Amniotic stem cell (primary cell): ENCODE data around the gene ENDOG.
"Not testable (repeated sequence)": the region's sequence is repeated elsewhere in the genome, so short reads cannot be mapped to it uniquely, and the experiment has no call there.

Experiments
- DNase-seq: peaks from one replicate; lab custom pipeline; 2025; lab: John Stamatoyannopoulos, UW

ENDOG gene

DNA sequence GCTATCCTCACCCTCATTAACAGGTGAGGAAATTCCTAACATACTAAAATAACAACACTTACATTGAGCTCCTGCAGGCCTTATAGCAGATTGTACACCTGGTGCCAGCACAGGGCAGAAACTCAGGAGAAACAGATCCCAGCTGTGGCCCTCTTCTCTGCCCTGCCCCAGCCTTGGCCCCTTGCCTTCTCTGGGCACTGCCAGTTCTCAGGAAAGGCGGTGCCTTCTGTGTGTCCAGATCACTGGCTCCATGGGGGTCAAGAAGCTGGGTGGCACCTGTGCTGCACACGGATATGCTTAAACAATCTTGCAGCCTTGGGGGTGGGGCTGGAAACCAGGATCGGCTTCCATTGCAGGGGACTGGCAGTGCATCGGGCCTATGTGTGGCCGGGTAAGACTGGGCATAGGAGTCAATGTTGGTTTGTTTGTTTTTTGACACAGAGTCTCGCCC is 44.1 kb downstream of the ENDOG start:
- DNase-seq: no peak

GRCh38 chr9:128863647-128864046 is 45.3 kb downstream of the ENDOG start:
- no peak for DNase-seq

DNA sequence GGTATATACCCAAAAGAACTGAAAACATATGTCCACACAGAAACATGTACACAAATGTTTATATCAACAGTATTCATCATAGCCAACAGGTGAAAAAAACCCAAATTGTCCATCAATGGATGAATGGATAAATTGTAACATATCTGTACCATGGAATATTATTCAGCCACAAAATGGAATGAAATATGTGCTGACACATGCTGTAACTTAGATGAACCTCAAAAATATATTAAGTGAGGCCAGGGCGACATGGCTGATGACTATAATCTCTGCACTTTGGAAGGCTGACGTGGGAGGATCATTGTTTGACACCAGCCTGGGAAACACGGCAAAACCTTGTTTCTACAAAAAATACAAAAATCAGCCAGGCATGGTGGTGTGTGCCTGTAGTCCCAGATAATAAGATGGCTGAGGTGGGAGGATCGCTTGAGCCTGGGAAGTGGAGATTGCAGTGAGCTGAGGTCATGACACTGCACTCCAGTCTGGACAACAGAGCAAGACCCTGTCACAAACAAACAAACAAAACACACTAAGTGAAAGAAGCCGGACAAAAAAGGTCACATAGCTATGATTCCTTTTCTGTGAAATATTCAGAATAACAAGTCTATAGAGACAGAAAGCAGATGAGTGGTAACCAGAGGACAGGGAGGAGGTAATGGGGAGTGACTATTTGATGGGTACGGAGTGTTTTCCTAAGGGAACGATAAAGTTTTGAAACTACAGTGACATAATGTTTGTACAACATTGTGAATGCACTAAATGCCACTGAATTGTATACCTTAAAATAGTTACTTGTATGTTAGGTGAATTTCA is 52.0 kb downstream of the ENDOG start:
- DNase-seq: no peak

- not testable (repeated sequence) for DNase-seq
Observed at GRCh38 chr9:128870941-128871265, 52.6 kb downstream of the ENDOG start.
